OCI-LY7 (cell line): ENCODE results near the gene CRYBB3.

ENCODE experiments used
- EZH2phosphoT487 ChIP-seq: fragments of 200-600 bp; sonication (generic); IDR thresholded peaks from 2 replicates; pipeline ENCODE4 v1.6.1; 2018; ENCODE audit warnings: low read depth, borderline replicate concordance, mild to moderate bottlenecking, mixed run types, antibody characterized with exemption, low read length, moderate library complexity, mixed read lengths
- TF ChIP-seq, protein P1 (sequence below): fragments of 200-600 bp; sonication (generic); conservative IDR thresholded peaks from 2 replicates; pipeline ENCODE4 v1.5.1; 2014; ENCODE audit warnings: mild to moderate bottlenecking, antibody characterized with exemption, low read length, moderate library complexity, mixed read lengths

DNA sequence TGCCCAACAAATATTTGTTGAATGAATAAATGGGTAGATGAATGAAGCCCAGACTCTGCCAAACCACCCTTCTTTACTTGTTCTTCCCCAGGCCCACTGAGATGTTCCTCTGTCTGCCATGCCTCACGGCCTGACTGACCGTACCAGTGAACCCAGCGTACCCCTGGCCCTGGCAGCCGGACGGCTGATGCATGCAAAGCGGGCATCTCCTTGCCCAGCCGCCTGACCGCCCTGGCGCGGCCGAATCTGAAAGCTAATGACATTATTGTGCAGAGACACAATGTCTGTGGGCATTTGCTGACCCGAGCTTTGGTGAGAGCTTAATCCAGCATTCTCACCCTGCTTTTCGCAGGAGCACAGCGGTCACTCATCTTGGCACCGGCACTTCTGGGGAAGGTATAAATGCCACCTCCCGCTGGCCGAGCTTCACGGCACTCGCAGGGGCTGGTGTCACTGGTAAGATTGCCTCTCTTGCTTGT, 19.6 kb downstream of the CRYBB3 start, which contains the start of gene CRYBB2:
- TF ChIP-seq, protein P1, sequence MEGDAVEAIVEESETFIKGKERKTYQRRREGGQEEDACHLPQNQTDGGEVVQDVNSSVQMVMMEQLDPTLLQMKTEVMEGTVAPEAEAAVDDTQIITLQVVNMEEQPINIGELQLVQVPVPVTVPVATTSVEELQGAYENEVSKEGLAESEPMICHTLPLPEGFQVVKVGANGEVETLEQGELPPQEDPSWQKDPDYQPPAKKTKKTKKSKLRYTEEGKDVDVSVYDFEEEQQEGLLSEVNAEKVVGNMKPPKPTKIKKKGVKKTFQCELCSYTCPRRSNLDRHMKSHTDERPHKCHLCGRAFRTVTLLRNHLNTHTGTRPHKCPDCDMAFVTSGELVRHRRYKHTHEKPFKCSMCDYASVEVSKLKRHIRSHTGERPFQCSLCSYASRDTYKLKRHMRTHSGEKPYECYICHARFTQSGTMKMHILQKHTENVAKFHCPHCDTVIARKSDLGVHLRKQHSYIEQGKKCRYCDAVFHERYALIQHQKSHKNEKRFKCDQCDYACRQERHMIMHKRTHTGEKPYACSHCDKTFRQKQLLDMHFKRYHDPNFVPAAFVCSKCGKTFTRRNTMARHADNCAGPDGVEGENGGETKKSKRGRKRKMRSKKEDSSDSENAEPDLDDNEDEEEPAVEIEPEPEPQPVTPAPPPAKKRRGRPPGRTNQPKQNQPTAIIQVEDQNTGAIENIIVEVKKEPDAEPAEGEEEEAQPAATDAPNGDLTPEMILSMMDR: no peak
- no peak for TF ChIP-seq EZH2phosphoT487
